Activated CD8-positive, alpha-beta memory T cell treated with anti-CD3 and anti-CD28 coated beads for 48 hours (primary cell): ENCODE data around the gene ABCG2.
"Not testable (repeated sequence)": the region's sequence is repeated elsewhere in the genome, so short reads cannot be mapped to it uniquely, and the experiment has no call there.

Experiments
- DNase-seq, 3 experiments: peaks; one replicate each; pipeline ENCODE4 v3.0.0-alpha.2; 2020; ENCODE audit warnings: low read depth in 2 of 3, low spot score in 2 of 3

The ABCG2 gene

GRCh38 chr4:88115587-88115986, 42.9 kb downstream of the ABCG2 start:
- no peak for DNase-seq

GRCh38 chr4:88112856-88113255, 45.6 kb downstream of the ABCG2 start:
- DNase-seq, result no peak

GRCh38 chr4:88110826-88111225, 47.6 kb downstream of the ABCG2 start:
- no peak for DNase-seq

- DNase-seq, result no peak
These were observed 49.1 kb downstream of the ABCG2 start for GRCh38 chr4:88109123-88109881.

- no peak for DNase-seq
These were observed 49.7 kb downstream of the ABCG2 start for GRCh38 chr4:88108747-88109122.

- DNase-seq, result not testable (repeated sequence)
These were observed 50.4 kb downstream of the ABCG2 start for GRCh38 chr4:88108108-88108465.

- no peak for DNase-seq
These were observed 50.9 kb downstream of the ABCG2 start for GRCh38 chr4:88107406-88108107.

- DNase-seq, result no peak
These were observed 52.2 kb downstream of the ABCG2 start for GRCh38 chr4:88106205-88106604.

GRCh38 chr4:88104902-88105610, 53.4 kb downstream of the ABCG2 start:
- no peak for DNase-seq

GRCh38 chr4:88102026-88102425, 56.4 kb downstream of the ABCG2 start:
- no peak for DNase-seq

GRCh38 chr4:88101165-88101564, 57.3 kb downstream of the ABCG2 start:
- no peak for DNase-seq

GRCh38 chr4:88098993-88099752, 59.3 kb downstream of the ABCG2 start:
- no peak for DNase-seq

- no peak for DNase-seq
These were observed 60.7 kb downstream of the ABCG2 start for GRCh38 chr4:88097781-88098180.

- no peak for DNase-seq
These were observed 61.1 kb downstream of the ABCG2 start for GRCh38 chr4:88097301-88097700.

GRCh38 chr4:88093874-88094273, 64.6 kb downstream of the ABCG2 start:
- no peak for DNase-seq

GRCh38 chr4:88091378-88091777, 67.1 kb downstream of the ABCG2 start:
- DNase-seq, result no peak

GRCh38 chr4:88090898-88091297, 67.5 kb downstream of the ABCG2 start:
- DNase-seq, result no peak

GRCh38 chr4:88087004-88087403, 71.4 kb downstream of the ABCG2 start:
- no peak for DNase-seq

- no peak for DNase-seq
These were observed 77.8 kb downstream of the ABCG2 start for GRCh38 chr4:88080626-88081025.

- no peak for DNase-seq
These were observed 79.9 kb downstream of the ABCG2 start for GRCh38 chr4:88078579-88078978.

- no peak for DNase-seq
These were observed 80.4 kb downstream of the ABCG2 start for GRCh38 chr4:88077911-88078524.
